CD14-positive monocyte (primary cell): ENCODE measurements around the gene TRPM5. TPM values are rescaled to one million over a fixed set of nuclear protein-coding genes. Genes with fewer than 3 reads are reported as not detected.

Experiments used
- DNase-seq, 3 donors: peaks; one replicate each; pipeline ENCODE4 v3.0.0-alpha.2; 2011 to 2022
- H2AFZ ChIP-seq: 2 replicates; pipeline ENCODE4 v1.6.0; 2012; ENCODE audit warnings: mild to moderate bottlenecking, low read depth, low read length, inconsistent platforms; ENCODE audit not compliant: insufficient read depth, poor library complexity, severe bottlenecking
- H3K27ac ChIP-seq, 2 donors: 1 replicate in 1 of 2; 2 replicates in 1 of 2; pipeline ENCODE4 v1.5.1; 2012 to 2013; ENCODE audit warnings: low read length in 2 of 2, control low read depth in 1 of 2, inconsistent platforms in 1 of 2, low read depth in 1 of 2, mild to moderate bottlenecking in 1 of 2
- H3K27me3 ChIP-seq, 2 donors: one replicate each; pipeline versions ENCODE4 v1.6.0 to v1.6.1; 2011 to 2013; ENCODE audit warnings: low read length in 2 of 2; ENCODE audit not compliant: control insufficient read depth in 2 of 2, insufficient read depth in 2 of 2
- H3K36me3 ChIP-seq, 2 donors: replicated peaks in 1 of 2; 1 replicate in 1 of 2; 2 replicates in 1 of 2; pipeline versions ENCODE4 v1.5.1 to v1.6.1; 2012 to 2013; ENCODE audit warnings: low read length in 2 of 2, control low read depth in 1 of 2, inconsistent platforms in 1 of 2, mild to moderate bottlenecking in 1 of 2; ENCODE audit not compliant: insufficient read depth in 2 of 2, control insufficient read depth in 1 of 2
- H3K4me1 ChIP-seq, 2 donors: 1 replicate in 1 of 2; 2 replicates in 1 of 2; pipeline versions ENCODE4 v1.5.1 to v1.6.1; 2012 to 2013; ENCODE audit warnings: low read length in 2 of 2, control low read depth in 1 of 2, inconsistent platforms in 1 of 2, mild to moderate bottlenecking in 1 of 2, moderate library complexity in 1 of 2; ENCODE audit not compliant: insufficient read depth in 2 of 2, control insufficient read depth in 1 of 2
- H3K4me2 ChIP-seq: replicated peaks from 2 replicates; pipeline ENCODE3; 2012; ENCODE audit warnings: low read length, moderate library complexity, mild to moderate bottlenecking; ENCODE audit not compliant: poor library complexity, severe bottlenecking; ENCODE audit errors: extremely low read depth
- H3K4me3 ChIP-seq, 3 experiments: fragments of 200-600 bp in 1 of 3; sonication (generic) in 1 of 3; replicated peaks in 1 of 3; 1 replicate in 2 of 3; 2 replicates in 1 of 3; pipeline ENCODE4 v1.5.1; 2011 to 2013; ENCODE audit warnings: low read length in 3 of 3, mild to moderate bottlenecking in 3 of 3, control low read depth in 2 of 3, low read depth in 2 of 3, inconsistent platforms in 1 of 3, moderate library complexity in 1 of 3
- H3K79me2 ChIP-seq: 2 replicates; pipeline ENCODE4 v1.6.0; 2012; ENCODE audit warnings: mild to moderate bottlenecking, control low read depth, inconsistent platforms, low read length, moderate library complexity; ENCODE audit not compliant: insufficient read depth
- H3K9ac ChIP-seq: 2 replicates; pipeline ENCODE4 v1.6.0; 2017; ENCODE audit warnings: low read length, mild to moderate bottlenecking; ENCODE audit not compliant: insufficient read depth, poor library complexity, severe bottlenecking
- H3K9me3 ChIP-seq, 2 donors: replicated peaks in 1 of 2; 1 replicate in 1 of 2; 2 replicates in 1 of 2; pipeline versions ENCODE4 v1.5.1 to v1.6.1; 2012 to 2013; ENCODE audit warnings: low read length in 2 of 2, control low read depth in 1 of 2; ENCODE audit not compliant: control insufficient read depth in 1 of 2, insufficient read depth in 1 of 2
- H4K20me1 ChIP-seq: 2 replicates; pipeline ENCODE4 v1.6.0; 2012; ENCODE audit warnings: mild to moderate bottlenecking, low read length, control low read depth, moderate library complexity; ENCODE audit not compliant: insufficient read depth
- H3K27ac Mint-ChIP-seq, 7 donors: one replicate each; pipeline ENCODE4 v1.8.0; 2020; ENCODE audit warnings: mild to moderate bottlenecking in 7 of 7, mixed read lengths in 7 of 7, moderate library complexity in 6 of 7, inconsistent platforms in 2 of 7
- H3K27me3 Mint-ChIP-seq, 3 donors: one replicate each; pipeline ENCODE4 v1.8.0; 2021 to 2022; ENCODE audit warnings: low read depth in 3 of 3, mild to moderate bottlenecking in 3 of 3, mixed read lengths in 3 of 3, moderate library complexity in 3 of 3, inconsistent platforms in 1 of 3
- H3K36me3 Mint-ChIP-seq, 2 donors: one replicate each; pipeline ENCODE4 v1.8.0; 2020; ENCODE audit warnings: mixed read lengths in 2 of 2, inconsistent platforms in 1 of 2, mild to moderate bottlenecking in 1 of 2
- H3K4me1 Mint-ChIP-seq: one replicate; pipeline ENCODE4 v1.8.0; 2020; ENCODE audit warnings: mild to moderate bottlenecking, mixed read lengths
- H3K4me3 Mint-ChIP-seq, 2 donors: one replicate each; pipeline ENCODE4 v1.8.0; 2020; ENCODE audit warnings: mild to moderate bottlenecking in 2 of 2, mixed read lengths in 2 of 2, moderate library complexity in 1 of 2
- H3K9me3 Mint-ChIP-seq, 7 donors: one replicate each; pipeline ENCODE4 v1.8.0; 2020 to 2022; ENCODE audit warnings: mixed read lengths in 7 of 7, mild to moderate bottlenecking in 6 of 7, moderate library complexity in 6 of 7, inconsistent platforms in 2 of 7
- WGBS: methylation state at CpG from one replicate; pipeline ENCODE4 v1.1.5; 2013; ENCODE audit warnings: missing lambda C conversion rate; ENCODE audit not compliant: insufficient coverage; 5-methylcytosine and 5-hydroxymethylcytosine counted together
- intact Hi-C, 2 donors: fragments of 100-400 bp; cut with micrococcal nuclease; formaldehyde crosslinking; loops; one replicate each; pipeline versions ENCODE4 v1.15.0 to v1.15.1; 2023
- polyA plus RNA-seq, 3 donors: library from polyadenylated mRNA; depleted of rRNA in 1 of 3; unstranded in 2 of 3; stranded (reverse) in 1 of 3; fragments of 300-500 nt in 2 of 3; fragments of >200 nt in 1 of 3; fragmentation: Illumina TruSeq in 2 of 3; gene quantifications; 1 replicate in 2 of 3; 2 replicates in 1 of 3; pipeline ENCODE4 v1.2.3, GENCODE V29; 2012 to 2021
- TF ChIP-seq, protein P1 (sequence below): fragments of 200-600 bp; IDR thresholded peaks from one replicate; pipeline ENCODE4 v1.8.0; 2022; ENCODE audit warnings: antibody characterized with exemption, mild to moderate bottlenecking

The TRPM5 gene
- polyA plus RNA-seq, 3 donors, result 0.03 TPM; not detected in 2

DNA sequence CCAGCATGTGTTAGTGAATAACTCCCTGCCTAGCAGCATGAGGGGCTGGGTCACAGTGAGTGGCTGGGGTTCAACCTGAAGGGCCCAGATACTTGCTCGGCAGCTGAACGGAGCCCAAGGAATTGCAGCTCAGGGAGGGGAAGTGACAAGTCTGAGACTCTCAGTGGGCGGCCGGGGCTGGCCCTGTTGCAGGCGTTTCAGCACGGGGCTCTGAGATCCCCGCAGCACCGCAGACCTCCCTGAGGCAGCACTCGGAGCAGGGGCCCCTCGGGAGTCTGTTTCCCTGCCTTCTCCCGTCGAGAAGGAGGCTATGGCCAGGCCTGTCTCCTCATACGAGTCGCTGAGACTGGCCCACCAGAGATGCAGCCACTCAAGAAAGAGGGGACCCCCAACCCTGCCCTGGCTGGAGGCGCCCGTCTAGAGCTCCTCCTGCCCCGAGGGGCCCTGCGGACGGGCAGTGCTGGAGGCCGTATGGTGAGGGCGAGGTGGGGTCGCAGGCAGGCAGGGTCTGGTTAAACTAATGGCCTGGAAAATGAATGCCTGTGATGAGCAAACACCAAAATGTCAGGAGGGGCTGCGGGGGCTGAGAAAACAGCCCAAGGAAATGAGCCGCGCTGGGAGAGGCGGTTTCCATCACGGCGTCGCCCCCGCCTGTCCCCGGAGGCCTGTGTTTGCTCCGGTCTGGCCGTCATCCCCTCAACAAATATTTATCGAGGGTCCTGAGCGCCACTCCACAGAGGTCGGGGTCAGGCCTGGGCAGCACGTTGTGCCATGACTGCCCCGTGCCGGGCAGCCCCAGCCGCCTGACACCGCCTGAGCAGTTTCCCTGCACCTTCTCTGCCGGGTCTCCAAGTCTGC lies 34.5 kb downstream of the TRPM5 start:
- no peaks in the 10 kb centered on the region for H4K20me1 ChIP-seq
- H2AFZ ChIP-seq, result no peak overlapping the region
- no peaks in the 10 kb centered on the region for H3K79me2 ChIP-seq
- no peak overlapping the region for H3K9ac ChIP-seq
- Mint-ChIP-seq H3K27me3 (peaks cover 1 to 4% (median 3%) of the 10 kb centered on the region in 3 donors), H3K4me1 (no peaks in the 10 kb centered on the region), H3K4me3 (no peak overlapping the region), H3K36me3 (no peaks in the 10 kb centered on the region), H3K9me3 (no peaks in the 10 kb centered on the region), H3K27ac (no peak overlapping the region)
- no peak overlapping the region for H3K4me3 ChIP-seq
- WGBS, result 80% methylated on average over 35 of the region's 42 CpGs
- H3K36me3 ChIP-seq, result no peaks in the 10 kb centered on the region
- TF ChIP-seq, protein P1, sequence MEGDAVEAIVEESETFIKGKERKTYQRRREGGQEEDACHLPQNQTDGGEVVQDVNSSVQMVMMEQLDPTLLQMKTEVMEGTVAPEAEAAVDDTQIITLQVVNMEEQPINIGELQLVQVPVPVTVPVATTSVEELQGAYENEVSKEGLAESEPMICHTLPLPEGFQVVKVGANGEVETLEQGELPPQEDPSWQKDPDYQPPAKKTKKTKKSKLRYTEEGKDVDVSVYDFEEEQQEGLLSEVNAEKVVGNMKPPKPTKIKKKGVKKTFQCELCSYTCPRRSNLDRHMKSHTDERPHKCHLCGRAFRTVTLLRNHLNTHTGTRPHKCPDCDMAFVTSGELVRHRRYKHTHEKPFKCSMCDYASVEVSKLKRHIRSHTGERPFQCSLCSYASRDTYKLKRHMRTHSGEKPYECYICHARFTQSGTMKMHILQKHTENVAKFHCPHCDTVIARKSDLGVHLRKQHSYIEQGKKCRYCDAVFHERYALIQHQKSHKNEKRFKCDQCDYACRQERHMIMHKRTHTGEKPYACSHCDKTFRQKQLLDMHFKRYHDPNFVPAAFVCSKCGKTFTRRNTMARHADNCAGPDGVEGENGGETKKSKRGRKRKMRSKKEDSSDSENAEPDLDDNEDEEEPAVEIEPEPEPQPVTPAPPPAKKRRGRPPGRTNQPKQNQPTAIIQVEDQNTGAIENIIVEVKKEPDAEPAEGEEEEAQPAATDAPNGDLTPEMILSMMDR, result no peak
- H3K27me3 ChIP-seq, result no peaks in the 10 kb centered on the region
- intact Hi-C loops, result loop anchor here in 1 of 2 donors (10.0 kb wide), 1 partner anchor 55 kb away; no protein-coding TSS in a partner anchor
- H3K27ac ChIP-seq, result no peak overlapping the region
- no peak overlapping the region for H3K4me2 ChIP-seq
- H3K9me3 ChIP-seq, result no peaks in the 10 kb centered on the region
- no peaks in the 10 kb centered on the region for H3K4me1 ChIP-seq
- no peak for DNase-seq

DNA sequence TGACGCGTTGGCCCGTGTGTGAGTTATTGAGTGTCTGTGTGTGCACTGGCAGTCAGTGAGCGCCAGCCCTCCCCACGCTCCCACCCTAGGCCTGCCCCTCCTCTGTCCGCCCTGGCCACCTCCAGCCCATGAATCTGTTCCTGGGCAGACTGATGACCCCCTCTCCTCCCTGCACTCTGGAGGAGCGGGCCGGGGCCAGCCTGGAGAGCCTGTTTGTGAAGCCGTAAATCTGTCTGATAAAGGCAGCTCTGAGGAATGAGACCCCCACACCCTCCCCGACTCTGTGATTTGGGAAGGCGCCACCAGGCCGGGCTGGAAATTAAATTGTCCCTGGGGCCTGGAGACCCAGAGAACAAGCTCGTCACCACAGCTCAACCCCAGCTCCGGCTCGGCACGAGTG lies 35.2 kb downstream of the TRPM5 start:
- Histone ChIP-seq H3K4me3 (no peak overlapping the region), H3K79me2 (no peaks in the 10 kb centered on the region), H3K9me3 (no peaks in the 10 kb centered on the region), H3K36me3 (no peaks in the 10 kb centered on the region), H2AFZ (no peak overlapping the region), H3K9ac (no peak overlapping the region), H3K27ac (no peak overlapping the region), H3K27me3 (no peaks in the 10 kb centered on the region), H3K4me2 (no peak overlapping the region), H3K4me1 (no peaks in the 10 kb centered on the region), H4K20me1 (peaks cover 6% of the 10 kb centered on the region)
- no peaks in the 10 kb centered on the region for H3K4me1 Mint-ChIP-seq
- H3K9me3 Mint-ChIP-seq, result no peaks in the 10 kb centered on the region
- H3K36me3 Mint-ChIP-seq, result peaks cover 4% of the 10 kb centered on the region in 2 donors
- intact Hi-C loops, result no loop called here
- TF ChIP-seq, protein P1, result no peak
- WGBS, result 99% methylated on average over 6 of the region's 16 CpGs
- no peak overlapping the region for H3K4me3 Mint-ChIP-seq
- H3K27me3 Mint-ChIP-seq, result peaks cover 1 to 4% (median 3%) of the 10 kb centered on the region in 3 donors
- H3K27ac Mint-ChIP-seq, result no peak overlapping the region
- DNase-seq, result no peak
